DOHH2 (cell line): Measurements from ENCODE around the gene GDF2.

Source experiments
- H3F3A ChIP-seq: fragments of 200-600 bp; sonication (generic), shearing (Covaris generic); 2 replicates; pipeline ENCODE4 v1.6.0; 2016; ENCODE audit warnings: antibody characterized with exemption, mild to moderate bottlenecking; ENCODE audit not compliant: control insufficient read depth, insufficient read depth
- H3K27ac ChIP-seq: fragments of 200-600 bp; sonication (generic); 2 replicates; pipeline ENCODE4 v1.5.1; 2014; ENCODE audit warnings: low read depth, mild to moderate bottlenecking, low read length, moderate library complexity
- H3K27me3 ChIP-seq: fragments of 200-600 bp; sonication (generic); 2 replicates; pipeline ENCODE4 v1.6.1; 2014; ENCODE audit warnings: mild to moderate bottlenecking, low read length, mixed read lengths; ENCODE audit not compliant: control insufficient read depth
- H3K36me3 ChIP-seq: fragments of 200-600 bp; sonication (generic); 2 replicates; pipeline ENCODE4 v1.6.1; 2014; ENCODE audit warnings: mild to moderate bottlenecking, low read length, moderate library complexity, mixed read lengths; ENCODE audit not compliant: control insufficient read depth
- H3K4me1 ChIP-seq: fragments of 200-600 bp; sonication (generic); 2 replicates; pipeline ENCODE4 v1.6.1; 2014; ENCODE audit warnings: mild to moderate bottlenecking, low read length, mixed read lengths; ENCODE audit not compliant: control insufficient read depth
- H3K4me2 ChIP-seq: fragments of 200-600 bp; sonication (generic); 2 replicates; pipeline ENCODE4 v1.6.0; 2014; ENCODE audit warnings: mild to moderate bottlenecking, low read length, moderate library complexity
- H3K4me3 ChIP-seq: fragments of 200-600 bp; sonication (generic); 2 replicates; pipeline ENCODE4 v1.5.1; 2014; ENCODE audit warnings: mild to moderate bottlenecking, low read length, mixed read lengths
- H3K79me2 ChIP-seq: fragments of 200-600 bp; sonication (generic); 2 replicates; pipeline ENCODE4 v1.6.1; 2014; ENCODE audit warnings: mild to moderate bottlenecking, low read length, mixed read lengths; ENCODE audit not compliant: control insufficient read depth
- H3K9me2 ChIP-seq: fragments of 200-600 bp; sonication (generic); replicated peaks from 2 replicates; pipeline ENCODE4 v1.6.1; 2014; ENCODE audit warnings: mild to moderate bottlenecking, low read length, mixed read lengths; ENCODE audit not compliant: control insufficient read depth
- H3K9me3 ChIP-seq: fragments of 200-600 bp; sonication (generic); 2 replicates; pipeline ENCODE4 v1.6.1; 2014; ENCODE audit warnings: antibody characterized with exemption, low read length, mixed read lengths; ENCODE audit not compliant: control insufficient read depth, insufficient read depth
- H4K20me1 ChIP-seq: fragments of 200-600 bp; sonication (generic); 2 replicates; pipeline ENCODE4 v1.6.0; 2014; ENCODE audit warnings: low read depth, mild to moderate bottlenecking, antibody characterized with exemption, low read length, moderate library complexity; ENCODE audit not compliant: control insufficient read depth, insufficient read depth
- EZH2phosphoT487 ChIP-seq: fragments of 200-600 bp; sonication (generic); IDR thresholded peaks from 2 replicates; pipeline ENCODE4 v1.6.1; 2017; ENCODE audit warnings: borderline replicate concordance, mild to moderate bottlenecking, antibody characterized with exemption, low read length, moderate library complexity, mixed read lengths
- TF ChIP-seq, protein P1 (sequence below): fragments of 200-600 bp; sonication (generic); IDR thresholded peaks from one replicate; pipeline ENCODE4 v1.5.1; 2014; ENCODE audit warnings: antibody characterized with exemption, mild to moderate bottlenecking, low read depth, low read length; ENCODE audit not compliant: poor library complexity, severe bottlenecking

GDF2 gene

DNA sequence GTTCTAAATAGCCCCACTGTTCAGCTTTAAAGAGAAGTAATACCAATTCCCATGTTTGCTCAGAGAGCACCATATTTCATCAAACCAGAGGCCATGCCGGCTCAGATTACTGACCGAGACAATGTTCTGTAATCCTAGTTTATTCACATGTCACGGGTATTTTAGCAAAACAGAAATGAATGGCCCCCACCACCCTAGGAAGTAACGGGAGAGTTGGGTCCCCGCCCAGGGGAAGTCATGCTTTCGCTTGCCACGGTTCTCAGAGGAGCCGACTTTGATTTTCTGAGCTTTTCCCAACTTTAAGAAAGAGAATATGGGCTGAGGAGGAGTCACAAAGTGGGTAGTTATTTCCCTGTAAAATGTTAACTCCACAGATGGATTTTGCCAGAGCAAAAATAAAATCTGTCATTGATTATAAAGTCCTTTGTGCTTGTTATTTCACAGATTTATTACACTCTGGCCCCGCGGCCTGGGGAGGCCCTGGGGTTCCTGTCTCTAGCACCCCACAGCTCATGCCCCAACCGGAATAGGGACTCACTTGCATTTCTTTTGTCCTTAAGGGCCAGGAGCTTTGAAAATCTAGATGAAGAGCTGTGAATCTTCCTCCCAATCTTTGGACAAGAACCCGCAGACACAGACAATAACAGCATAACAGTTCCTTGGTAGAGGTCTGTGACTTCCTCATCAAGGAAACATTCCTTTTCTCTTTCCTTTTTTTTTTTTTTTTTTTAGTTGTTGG lies 25.9 kb upstream of the GDF2 start:
- Histone ChIP-seq H3K4me1 (no peaks in the 10 kb centered on the region), H3K4me2 (no peak overlapping the region), H3F3A (no peaks in the 10 kb centered on the region), H3K36me3 (no peaks in the 10 kb centered on the region), H3K27ac (no peak overlapping the region), H4K20me1 (no peaks in the 10 kb centered on the region), H3K79me2 (no peaks in the 10 kb centered on the region), H3K27me3 (peaks cover 5% of the 10 kb centered on the region; the same call in 1 of the 2 replicates), H3K9me3 (no peaks in the 10 kb centered on the region), H3K4me3 (no peak overlapping the region), H3K9me2 (no peaks in the 10 kb centered on the region)
- TF ChIP-seq EZH2phosphoT487, result 0 out of 2 replicates have a peak, but pooled peaks have one; percentile 28
- TF ChIP-seq, protein P1, sequence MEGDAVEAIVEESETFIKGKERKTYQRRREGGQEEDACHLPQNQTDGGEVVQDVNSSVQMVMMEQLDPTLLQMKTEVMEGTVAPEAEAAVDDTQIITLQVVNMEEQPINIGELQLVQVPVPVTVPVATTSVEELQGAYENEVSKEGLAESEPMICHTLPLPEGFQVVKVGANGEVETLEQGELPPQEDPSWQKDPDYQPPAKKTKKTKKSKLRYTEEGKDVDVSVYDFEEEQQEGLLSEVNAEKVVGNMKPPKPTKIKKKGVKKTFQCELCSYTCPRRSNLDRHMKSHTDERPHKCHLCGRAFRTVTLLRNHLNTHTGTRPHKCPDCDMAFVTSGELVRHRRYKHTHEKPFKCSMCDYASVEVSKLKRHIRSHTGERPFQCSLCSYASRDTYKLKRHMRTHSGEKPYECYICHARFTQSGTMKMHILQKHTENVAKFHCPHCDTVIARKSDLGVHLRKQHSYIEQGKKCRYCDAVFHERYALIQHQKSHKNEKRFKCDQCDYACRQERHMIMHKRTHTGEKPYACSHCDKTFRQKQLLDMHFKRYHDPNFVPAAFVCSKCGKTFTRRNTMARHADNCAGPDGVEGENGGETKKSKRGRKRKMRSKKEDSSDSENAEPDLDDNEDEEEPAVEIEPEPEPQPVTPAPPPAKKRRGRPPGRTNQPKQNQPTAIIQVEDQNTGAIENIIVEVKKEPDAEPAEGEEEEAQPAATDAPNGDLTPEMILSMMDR, result no peak

DNA sequence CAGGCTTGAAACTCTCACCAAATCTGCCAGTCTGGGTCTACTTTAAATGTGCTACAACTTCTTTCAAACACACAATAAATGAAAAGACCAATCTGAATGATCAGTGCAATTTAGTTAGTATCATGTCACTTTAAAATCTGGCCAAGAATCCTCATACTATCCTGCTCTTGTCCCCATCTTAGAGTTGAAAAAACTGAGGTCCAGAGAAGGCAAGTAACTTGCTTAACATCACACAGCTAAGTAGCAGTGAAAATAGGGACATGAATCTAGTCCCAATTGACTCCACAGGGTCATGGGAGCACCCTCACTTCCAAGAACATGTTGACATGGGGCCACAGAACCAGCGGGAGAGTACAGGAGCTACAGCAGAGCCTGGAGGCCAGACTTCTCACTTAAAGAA lies 25.3 kb upstream of the GDF2 start:
- Histone ChIP-seq H3K9me3 (no peaks in the 10 kb centered on the region), H3K36me3 (no peaks in the 10 kb centered on the region), H3K27ac (no peak overlapping the region), H3K4me1 (no peaks in the 10 kb centered on the region), H3K4me3 (no peak overlapping the region), H4K20me1 (no peaks in the 10 kb centered on the region), H3K9me2 (no peaks in the 10 kb centered on the region), H3K27me3 (peaks cover 5% of the 10 kb centered on the region; the same call in 1 of the 2 replicates), H3K79me2 (no peaks in the 10 kb centered on the region), H3F3A (no peaks in the 10 kb centered on the region), H3K4me2 (no peak overlapping the region)
- TF ChIP-seq EZH2phosphoT487, result no peak
- TF ChIP-seq, protein P1, result no peak

DNA sequence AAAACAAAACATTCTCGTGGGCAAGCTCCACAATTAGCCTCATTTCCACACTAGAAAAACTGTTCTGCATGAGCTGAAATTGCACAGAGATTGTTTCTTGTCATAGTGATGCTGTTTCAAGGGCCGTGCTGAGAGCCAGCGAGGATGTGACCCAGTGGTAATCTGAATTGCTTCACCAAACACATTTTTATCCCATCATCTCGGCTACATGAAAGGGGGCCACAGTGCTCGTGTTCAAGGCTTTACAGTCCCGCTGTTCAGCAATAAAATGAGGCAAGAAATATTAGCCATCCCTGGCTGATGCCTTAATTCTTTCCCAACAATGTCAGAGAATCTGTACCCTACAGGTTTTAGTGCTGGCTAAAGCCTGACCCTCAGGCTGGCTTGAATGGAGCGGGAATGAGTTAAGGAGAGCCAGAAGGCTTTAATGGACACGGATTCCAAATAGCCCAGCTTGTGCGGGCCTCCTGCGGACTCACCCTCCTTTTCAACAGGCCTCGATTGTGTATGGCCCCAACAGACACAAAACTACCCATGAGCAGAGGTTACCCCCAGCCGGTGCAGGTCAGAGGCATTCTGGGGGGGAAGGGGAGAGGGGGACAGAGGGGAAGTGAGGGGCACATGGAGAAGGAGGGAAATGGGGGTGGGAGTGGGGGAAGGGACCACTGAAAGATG lies 24.3 kb upstream of the GDF2 start:
- H3K27ac ChIP-seq, result no peak overlapping the region
- H3F3A ChIP-seq, result no peaks in the 10 kb centered on the region
- H3K9me3 ChIP-seq, result no peaks in the 10 kb centered on the region
- H4K20me1 ChIP-seq, result no peaks in the 10 kb centered on the region
- H3K4me2 ChIP-seq, result no peak overlapping the region
- no peak overlapping the region for H3K4me3 ChIP-seq
- no peaks in the 10 kb centered on the region for H3K9me2 ChIP-seq
- H3K4me1 ChIP-seq, result no peaks in the 10 kb centered on the region
- H3K27me3 ChIP-seq, result peaks cover 5% of the 10 kb centered on the region; the same call in 1 of the 2 replicates
- no peaks in the 10 kb centered on the region for H3K79me2 ChIP-seq
- TF ChIP-seq EZH2phosphoT487, result no peak
- TF ChIP-seq, protein P1, result no peak
- no peaks in the 10 kb centered on the region for H3K36me3 ChIP-seq
